ENCODE data around the gene CRYZL1. TPM values are rescaled to one million over a fixed set of nuclear protein-coding genes. Genes with fewer than 3 reads are reported as not detected.

CRYZL1 gene
- total RNA-seq, 4 donors from 2014 or later: 27.9 to 53.5 (median 33.9) TPM

- Histone ChIP-seq H3K27ac (peak overlapping the region; percentile 94 to 99 (median 99)), H3K27me3 (no peaks in the 10 kb centered on the region), H3K4me3 (replicated peaks in 1 of 3) (peak overlapping the region; percentile 29 to 72 (median 58)), H3K36me3 (peaks cover 3 to 20% of the 10 kb centered on the region in 2 donors), H3K4me1 (peaks cover 9 to 25% of the 10 kb centered on the region in 2 donors), H3K9me3 (no peaks in the 10 kb centered on the region)
- intact Hi-C loops (cut with DNase I): no loop called here
- 0 to 1% methylated on average over 26 of the region's 26 CpGs for WGBS, 2 donors
- TF ChIP-seq CTCF (IDR thresholded peaks at IDR 0.05) (no peak), POLR2A (IDR thresholded peaks at IDR 0.05) (no peak)
- DNase-seq: peak; percentile 67 to 68
Measured at GRCh38 chr21:33543505-33544129, 97.9 kb downstream of the CRYZL1 start.

- TF ChIP-seq CTCF (IDR thresholded peaks at IDR 0.05): no peak
- TF ChIP-seq POLR2A (IDR thresholded peaks at IDR 0.05): peak; percentile 64 to 96
- peak; percentile 99 to 100 for DNase-seq
- WGBS, 2 donors: 0% methylated on average over 44 to 51 of the region's 57 CpGs
- Histone ChIP-seq H3K4me3 (replicated peaks in 1 of 3) (peak within 1 kb of the TSS; percentile 29 to 72 (median 58)), H3K4me1 (peaks cover 9 to 25% of the 10 kb centered on the region in 2 donors), H3K27ac (peak within 1 kb of the TSS; percentile 98 to 99 (median 99)), H3K36me3 (peaks cover 0 to 20% of the 10 kb centered on the region in 2 donors), H3K27me3 (no peaks in the 10 kb centered on the region), H3K9me3 (no peaks in the 10 kb centered on the region)
- intact Hi-C loops (cut with DNase I): no loop called here
Measured at GRCh38 chr21:33542640-33543504, 98.7 kb downstream of the CRYZL1 start, which contains the start of gene SON. Gene SON, plus strand, starts transcription at chr21:33543038. Its CDS starts 55 bp downstream, at chr21:33543093.

GRCh38 chr21:33541756-33542639 lies 99.5 kb downstream of the CRYZL1 start, which contains the start of gene GART:
Gene GART, minus strand, starts transcription at chr21:33542117. Its CDS starts 2,802 bp downstream, at chr21:33539315.
- no peak for TF ChIP-seq CTCF (IDR thresholded peaks at IDR 0.05)
- peak; percentile 49 to 73 for TF ChIP-seq POLR2A (IDR thresholded peaks at IDR 0.05)
- Histone ChIP-seq H3K27ac (peak within 1 kb of the TSS; percentile 98 to 99 (median 99)), H3K4me1 (peaks cover 9 to 25% of the 10 kb centered on the region in 2 donors), H3K36me3 (peaks cover 8 to 16% of the 10 kb centered on the region in 2 donors), H3K27me3 (no peaks in the 10 kb centered on the region), H3K9me3 (no peaks in the 10 kb centered on the region), H3K4me3 (replicated peaks in 1 of 3) (peak within 1 kb of the TSS; percentile 8 to 72 (median 58))
- intact Hi-C loops (cut with DNase I): no loop called here
- peak; percentile 82 for DNase-seq
- WGBS, 2 donors: 0% methylated on average over 35 to 49 of the region's 56 CpGs

GRCh38 chr21:33541105-33541711 lies 100.3 kb downstream of the CRYZL1 start:
- TF ChIP-seq CTCF (IDR thresholded peaks at IDR 0.05) (no peak), POLR2A (IDR thresholded peaks at IDR 0.05) (no peak)
- Histone ChIP-seq H3K27ac (peak overlapping the region; percentile 98 to 99 (median 99)), H3K4me3 (replicated peaks in 1 of 3) (peak overlapping the region in 2 of 3 donors; percentile 40 to 72), H3K27me3 (no peaks in the 10 kb centered on the region), H3K4me1 (peaks cover 9 to 23% of the 10 kb centered on the region in 2 donors), H3K36me3 (peaks cover 10 to 11% of the 10 kb centered on the region in 2 donors), H3K9me3 (no peaks in the 10 kb centered on the region)
- intact Hi-C loops (cut with DNase I): no loop called here
- no peak for DNase-seq
- 55 to 60% methylated on average over 19 of the region's 19 CpGs for WGBS, 2 donors
